ENCODE data around the gene TM2D3. TPM values are rescaled to one million over a fixed set of nuclear protein-coding genes. Genes with fewer than 3 reads are reported as not detected.

Gene TM2D3
- total RNA-seq, 1 experiment from 2014 or later = 25.7 TPM

- in situ Hi-C loops (cut with HindIII; ENCODE audit: low pct_unique_long_range_greater_than_20kb, low sequenced_read_pairs) = no loop called here
- peak; percentile 59 for DNase-seq (ENCODE audit: low read depth)
These were observed 38.8 kb downstream of the TM2D3 start for GRCh38 chr15:101613130-101614000.

GRCh38 chr15:101612676-101613075 is 39.5 kb downstream of the TM2D3 start:
- no peak for DNase-seq (ENCODE audit: low read depth)
- in situ Hi-C loops (cut with HindIII; ENCODE audit: low pct_unique_long_range_greater_than_20kb, low sequenced_read_pairs) = no loop called here

- DNase-seq (ENCODE audit: low read depth) = no peak
- in situ Hi-C loops (cut with HindIII; ENCODE audit: low pct_unique_long_range_greater_than_20kb, low sequenced_read_pairs) = no loop called here
These were observed 40.4 kb downstream of the TM2D3 start for GRCh38 chr15:101611580-101612299.

GRCh38 chr15:101611007-101611406 is 41.2 kb downstream of the TM2D3 start:
- no peak for DNase-seq (ENCODE audit: low read depth)
- in situ Hi-C loops (cut with HindIII; ENCODE audit: low pct_unique_long_range_greater_than_20kb, low sequenced_read_pairs) = no loop called here

GRCh38 chr15:101610611-101611000 is 41.6 kb downstream of the TM2D3 start:
- DNase-seq (ENCODE audit: low read depth) = no peak
- in situ Hi-C loops (cut with HindIII; ENCODE audit: low pct_unique_long_range_greater_than_20kb, low sequenced_read_pairs) = no loop called here

GRCh38 chr15:101609742-101610610 is 42.2 kb downstream of the TM2D3 start:
- in situ Hi-C loops (cut with HindIII; ENCODE audit: low pct_unique_long_range_greater_than_20kb, low sequenced_read_pairs) = no loop called here
- DNase-seq (ENCODE audit: low read depth) = no peak

- DNase-seq (ENCODE audit: low read depth) = no peak
- in situ Hi-C loops (cut with HindIII; ENCODE audit: low pct_unique_long_range_greater_than_20kb, low sequenced_read_pairs) = no loop called here
These were observed 44.0 kb downstream of the TM2D3 start for GRCh38 chr15:101608201-101608600.

GRCh38 chr15:101607108-101607507 is 45.1 kb downstream of the TM2D3 start:
- in situ Hi-C loops (cut with HindIII; ENCODE audit: low pct_unique_long_range_greater_than_20kb, low sequenced_read_pairs) = no loop called here
- DNase-seq (ENCODE audit: low read depth) = no peak

- in situ Hi-C loops (cut with HindIII; ENCODE audit: low pct_unique_long_range_greater_than_20kb, low sequenced_read_pairs) = no loop called here
- no peak for DNase-seq (ENCODE audit: low read depth)
These were observed 47.9 kb downstream of the TM2D3 start for GRCh38 chr15:101604124-101604874.

- no peak for DNase-seq (ENCODE audit: low read depth)
- in situ Hi-C loops (cut with HindIII; ENCODE audit: low pct_unique_long_range_greater_than_20kb, low sequenced_read_pairs) = no loop called here
These were observed 49.4 kb downstream of the TM2D3 start for GRCh38 chr15:101602801-101603200.

- no peak for DNase-seq (ENCODE audit: low read depth)
- in situ Hi-C loops (cut with HindIII; ENCODE audit: low pct_unique_long_range_greater_than_20kb, low sequenced_read_pairs) = no loop called here
These were observed 52.1 kb downstream of the TM2D3 start for GRCh38 chr15:101600035-101600434.

- DNase-seq (ENCODE audit: low read depth) = no peak
- in situ Hi-C loops (cut with HindIII; ENCODE audit: low pct_unique_long_range_greater_than_20kb, low sequenced_read_pairs) = no loop called here
These were observed 53.1 kb downstream of the TM2D3 start for GRCh38 chr15:101599091-101599490.

GRCh38 chr15:101597360-101597928 is 54.7 kb downstream of the TM2D3 start:
- in situ Hi-C loops (cut with HindIII; ENCODE audit: low pct_unique_long_range_greater_than_20kb, low sequenced_read_pairs) = no loop called here

GRCh38 chr15:101596633-101597032 is 55.5 kb downstream of the TM2D3 start:
- in situ Hi-C loops (cut with HindIII; ENCODE audit: low pct_unique_long_range_greater_than_20kb, low sequenced_read_pairs) = no loop called here
- no peak for DNase-seq (ENCODE audit: low read depth)

More at GRCh38 chr15:101597360-101597928, 54.7 kb downstream of the TM2D3 start:
- DNase-seq (ENCODE audit: low read depth) = no peak

All from Caki2 (cell line).